ENCODE data around the gene PDE3A.

The PDE3A gene

GRCh38 chr12:20641106-20641505, 272.8 kb downstream of the PDE3A start:
- no peak for DNase-seq (ENCODE audit: low spot score in 2 of 2)
- no peaks in the 10 kb centered on the region for H3K36me3 Mint-ChIP-seq
- H3K4me1 Mint-ChIP-seq = no peaks in the 10 kb centered on the region
- no peaks in the 10 kb centered on the region for H3K27me3 Mint-ChIP-seq
- no peak for ATAC-seq (ENCODE audit: low read depth)
- no peaks in the 10 kb centered on the region for H3K9me3 Mint-ChIP-seq
- H3K27ac Mint-ChIP-seq = no peak overlapping the region
- H3K4me3 Mint-ChIP-seq = no peak overlapping the region

- H3K4me3 Mint-ChIP-seq = no peak overlapping the region
- no peaks in the 10 kb centered on the region for H3K27me3 Mint-ChIP-seq
- H3K4me1 Mint-ChIP-seq = no peaks in the 10 kb centered on the region
Measured at GRCh38 chr12:20643822-20644221, 275.5 kb downstream of the PDE3A start.

GRCh38 chr12:20646239-20646827, 278.0 kb downstream of the PDE3A start:
- ATAC-seq (ENCODE audit: low read depth) (no peak), DNase-seq (ENCODE audit: low spot score in 2 of 2) (no peak)
- no peaks in the 10 kb centered on the region for H3K9me3 Mint-ChIP-seq
- H3K27me3 Mint-ChIP-seq = no peaks in the 10 kb centered on the region
- no peaks in the 10 kb centered on the region for H3K36me3 Mint-ChIP-seq
- H3K27ac Mint-ChIP-seq = no peak overlapping the region
- H3K4me1 Mint-ChIP-seq = no peaks in the 10 kb centered on the region
- no peak overlapping the region for H3K4me3 Mint-ChIP-seq

More at GRCh38 chr12:20643822-20644221, 275.5 kb downstream of the PDE3A start:
- Mint-ChIP-seq H3K27ac (no peak overlapping the region), H3K36me3 (no peaks in the 10 kb centered on the region), H3K9me3 (no peaks in the 10 kb centered on the region)
- DNase-seq (ENCODE audit: low spot score in 2 of 2) (no peak), ATAC-seq (ENCODE audit: low read depth) (no peak)

- H3K9me3 Mint-ChIP-seq = peaks cover 5% of the 10 kb centered on the region
- ATAC-seq (ENCODE audit: low read depth) = no peak
- no peaks in the 10 kb centered on the region for H3K4me1 Mint-ChIP-seq
Measured at GRCh38 chr12:20653871-20654270, 285.5 kb downstream of the PDE3A start.

GRCh38 chr12:20656600-20656999, 288.3 kb downstream of the PDE3A start:
- Mint-ChIP-seq H3K36me3 (no peaks in the 10 kb centered on the region), H3K4me3 (no peak overlapping the region), H3K27ac (no peak overlapping the region), H3K4me1 (no peaks in the 10 kb centered on the region), H3K9me3 (peaks cover 10% of the 10 kb centered on the region), H3K27me3 (no peaks in the 10 kb centered on the region)
- DNase-seq (ENCODE audit: low spot score in 2 of 2) = no peak
- ATAC-seq (ENCODE audit: low read depth) = no peak

More at GRCh38 chr12:20653871-20654270, 285.5 kb downstream of the PDE3A start:
- Mint-ChIP-seq H3K4me3 (no peak overlapping the region), H3K36me3 (no peaks in the 10 kb centered on the region), H3K27ac (no peak overlapping the region), H3K27me3 (no peaks in the 10 kb centered on the region)
- DNase-seq (ENCODE audit: low spot score in 2 of 2) = no peak

- Mint-ChIP-seq H3K9me3 (peaks cover 10% of the 10 kb centered on the region), H3K4me1 (no peaks in the 10 kb centered on the region), H3K36me3 (no peaks in the 10 kb centered on the region), H3K27me3 (no peaks in the 10 kb centered on the region), H3K4me3 (no peak overlapping the region), H3K27ac (no peak overlapping the region)
- DNase-seq (ENCODE audit: low spot score in 2 of 2) (no peak), ATAC-seq (ENCODE audit: low read depth) (no peak)
Measured at GRCh38 chr12:20657496-20657895, 289.2 kb downstream of the PDE3A start.

- H3K27ac Mint-ChIP-seq = no peak overlapping the region
- peaks cover 3% of the 10 kb centered on the region for H3K9me3 Mint-ChIP-seq
- H3K36me3 Mint-ChIP-seq = no peaks in the 10 kb centered on the region
- ATAC-seq (ENCODE audit: low read depth) = no peak
- H3K4me1 Mint-ChIP-seq = no peaks in the 10 kb centered on the region
- no peak for DNase-seq (ENCODE audit: low spot score in 2 of 2)
- H3K4me3 Mint-ChIP-seq = no peak overlapping the region
- H3K27me3 Mint-ChIP-seq = no peaks in the 10 kb centered on the region
Measured at GRCh38 chr12:20681334-20681733, 313.0 kb downstream of the PDE3A start.

GRCh38 chr12:20695232-20695631, 326.9 kb downstream of the PDE3A start, which contains the start of gene SLCO1C1:
TSS of gene SLCO1C1 (plus strand) at chr12:20695332. CDS start at chr12:20699577, 4,245 bp downstream.
- DNase-seq (ENCODE audit: low spot score in 2 of 2) = no peak
- Mint-ChIP-seq H3K9me3 (peaks cover 5% of the 10 kb centered on the region), H3K27me3 (no peaks in the 10 kb centered on the region), H3K27ac (no peak within 1 kb of the TSS), H3K4me3 (no peak within 1 kb of the TSS), H3K36me3 (no peaks in the 10 kb centered on the region), H3K4me1 (no peaks in the 10 kb centered on the region)
- no peak for ATAC-seq (ENCODE audit: low read depth)

- Mint-ChIP-seq H3K9me3 (peaks cover 5% of the 10 kb centered on the region), H3K36me3 (no peaks in the 10 kb centered on the region), H3K4me1 (no peaks in the 10 kb centered on the region), H3K27ac (no peak overlapping the region), H3K27me3 (no peaks in the 10 kb centered on the region), H3K4me3 (no peak overlapping the region)
- DNase-seq (ENCODE audit: low spot score in 2 of 2) (no peak), ATAC-seq (ENCODE audit: low read depth) (no peak)
Measured at GRCh38 chr12:20696181-20696905, 328.0 kb downstream of the PDE3A start.

GRCh38 chr12:20701106-20701505, 332.8 kb downstream of the PDE3A start:
- H3K36me3 Mint-ChIP-seq = no peaks in the 10 kb centered on the region
- H3K27ac Mint-ChIP-seq = no peak overlapping the region
- no peaks in the 10 kb centered on the region for H3K9me3 Mint-ChIP-seq
- ATAC-seq (ENCODE audit: low read depth) (no peak), DNase-seq (ENCODE audit: low spot score in 2 of 2) (no peak)
- H3K4me1 Mint-ChIP-seq = no peaks in the 10 kb centered on the region
- H3K4me3 Mint-ChIP-seq = no peak overlapping the region
- no peaks in the 10 kb centered on the region for H3K27me3 Mint-ChIP-seq

GRCh38 chr12:20704860-20705259, 336.5 kb downstream of the PDE3A start:
- Mint-ChIP-seq H3K4me3 (no peak overlapping the region), H3K36me3 (no peaks in the 10 kb centered on the region), H3K4me1 (no peaks in the 10 kb centered on the region), H3K27ac (no peak overlapping the region), H3K9me3 (peaks cover 3% of the 10 kb centered on the region), H3K27me3 (no peaks in the 10 kb centered on the region)
- DNase-seq (ENCODE audit: low spot score in 2 of 2) (no peak), ATAC-seq (ENCODE audit: low read depth) (no peak)

- no peaks in the 10 kb centered on the region for H3K4me1 Mint-ChIP-seq
- no peaks in the 10 kb centered on the region for H3K36me3 Mint-ChIP-seq
- peaks cover 4% of the 10 kb centered on the region for H3K9me3 Mint-ChIP-seq
- H3K27me3 Mint-ChIP-seq = no peaks in the 10 kb centered on the region
- no peak overlapping the region for H3K4me3 Mint-ChIP-seq
- H3K27ac Mint-ChIP-seq = no peak overlapping the region
- ATAC-seq (ENCODE audit: low read depth) (no peak), DNase-seq (ENCODE audit: low spot score in 2 of 2) (no peak)
Measured at GRCh38 chr12:20711846-20712245, 343.5 kb downstream of the PDE3A start.

- no peaks in the 10 kb centered on the region for H3K36me3 Mint-ChIP-seq
- H3K9me3 Mint-ChIP-seq = peaks cover 2% of the 10 kb centered on the region
- no peaks in the 10 kb centered on the region for H3K27me3 Mint-ChIP-seq
- no peak for ATAC-seq (ENCODE audit: low read depth)
- no peak for DNase-seq (ENCODE audit: low spot score in 2 of 2)
- H3K4me1 Mint-ChIP-seq = no peaks in the 10 kb centered on the region
- H3K27ac Mint-ChIP-seq = no peak overlapping the region
- H3K4me3 Mint-ChIP-seq = no peak overlapping the region
Measured at GRCh38 chr12:20716037-20716436, 347.7 kb downstream of the PDE3A start.

GRCh38 chr12:20716985-20717384, 348.6 kb downstream of the PDE3A start:
- Mint-ChIP-seq H3K27ac (no peak overlapping the region), H3K9me3 (peaks cover 2% of the 10 kb centered on the region), H3K4me3 (no peak overlapping the region), H3K27me3 (no peaks in the 10 kb centered on the region), H3K36me3 (no peaks in the 10 kb centered on the region), H3K4me1 (no peaks in the 10 kb centered on the region)
- ATAC-seq (ENCODE audit: low read depth) (no peak), DNase-seq (ENCODE audit: low spot score in 2 of 2) (no peak)

- H3K4me3 Mint-ChIP-seq = no peak overlapping the region
- H3K36me3 Mint-ChIP-seq = no peaks in the 10 kb centered on the region
- no peak overlapping the region for H3K27ac Mint-ChIP-seq
- no peaks in the 10 kb centered on the region for H3K4me1 Mint-ChIP-seq
- no peak for ATAC-seq (ENCODE audit: low read depth)
- DNase-seq (ENCODE audit: low spot score in 2 of 2) = no peak
- peaks cover 2% of the 10 kb centered on the region for H3K9me3 Mint-ChIP-seq
- no peaks in the 10 kb centered on the region for H3K27me3 Mint-ChIP-seq
Measured at GRCh38 chr12:20718294-20718693, 350.0 kb downstream of the PDE3A start.
